Endothelial cell of hepatic sinusoid (primary cell): ENCODE results near the gene RNASE2.
"Not testable (repeated sequence)": the region's sequence is repeated elsewhere in the genome, so short reads cannot be mapped to it uniquely, and the experiment has no call there.

Experiments
- in situ Hi-C: cut with HindIII; loops from 2 replicates; pipeline ENCODE4 v1.10.0; 2017; ENCODE audit warnings: low sequenced_read_pairs

Gene RNASE2

DNA sequence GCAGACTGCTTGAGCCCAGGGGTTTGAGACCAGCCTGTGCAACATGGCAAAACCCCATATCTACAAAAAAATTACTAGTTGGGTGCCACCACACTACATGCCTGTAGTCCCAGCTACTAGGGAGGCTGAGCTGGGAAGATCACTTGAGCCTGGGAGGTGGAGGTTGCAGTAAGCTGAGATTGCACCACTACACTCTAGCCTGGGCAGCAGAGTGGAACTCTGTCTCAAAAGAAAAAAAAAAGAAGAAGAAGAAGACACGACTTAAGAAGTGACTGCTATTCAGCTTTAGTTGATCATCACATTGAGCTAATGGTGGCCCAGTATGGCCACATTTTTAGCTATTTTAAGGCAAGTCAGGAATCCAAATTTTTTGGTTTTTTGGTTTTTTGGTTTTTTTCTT is 25.6 kb downstream of the RNASE2 start:
- in situ Hi-C loops = no loop called here

GRCh38 chr14:20982646-20983369 is 27.5 kb downstream of the RNASE2 start:
- in situ Hi-C loops = no loop called here

DNA sequence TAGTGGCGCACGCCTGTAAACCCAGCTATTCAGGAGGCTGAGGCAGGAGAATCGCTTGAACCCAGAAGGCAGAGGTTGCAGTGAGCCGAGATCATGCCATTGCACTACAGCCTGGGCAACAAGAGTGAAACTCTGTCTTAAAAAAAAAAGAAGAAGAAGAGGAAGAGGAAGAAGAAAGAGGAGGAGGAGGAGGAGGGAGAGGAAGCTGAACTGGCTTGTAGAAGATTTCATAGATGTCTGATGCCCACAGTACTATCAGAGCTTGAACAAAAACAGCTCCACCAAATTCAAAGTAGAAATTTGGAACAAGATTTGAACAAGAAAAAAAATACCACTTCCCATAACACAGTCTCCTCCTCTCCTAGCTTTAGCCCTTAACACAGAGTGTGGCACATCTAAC is 30.4 kb downstream of the RNASE2 start:
- in situ Hi-C loops = not testable (repeated sequence)

GRCh38 chr14:20986811-20987210 is 31.5 kb downstream of the RNASE2 start:
- in situ Hi-C loops = no loop called here

GRCh38 chr14:20988717-20989470 is 33.6 kb downstream of the RNASE2 start:
- in situ Hi-C loops = no loop called here

DNA sequence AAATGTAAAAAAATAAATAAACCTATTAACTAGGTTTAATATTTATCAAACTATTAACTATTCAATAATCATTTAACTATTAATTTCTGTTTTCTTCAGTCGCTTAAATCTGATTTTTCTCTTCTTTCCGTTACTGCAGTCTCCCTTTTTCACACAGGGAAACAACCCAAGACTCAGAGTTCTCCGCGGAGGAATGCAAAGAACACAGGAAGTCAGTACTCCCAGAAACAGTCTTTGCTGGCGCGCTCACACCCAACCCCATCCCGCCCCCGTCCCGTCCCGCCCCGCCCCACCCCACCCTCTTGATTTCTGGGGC is 34.1 kb downstream of the RNASE2 start:
- in situ Hi-C loops = no loop called here

GRCh38 chr14:20989787-20990600 is 34.7 kb downstream of the RNASE2 start, which contains the start of gene METTL17:
Gene METTL17, plus strand, starts transcription at chr14:20989980. Its CDS starts 23 bp downstream, at chr14:20990003.
- in situ Hi-C loops = no loop called here

- in situ Hi-C loops = no loop called here
These were observed 41.2 kb downstream of the RNASE2 start for GRCh38 chr14:20996521-20996920.

DNA sequence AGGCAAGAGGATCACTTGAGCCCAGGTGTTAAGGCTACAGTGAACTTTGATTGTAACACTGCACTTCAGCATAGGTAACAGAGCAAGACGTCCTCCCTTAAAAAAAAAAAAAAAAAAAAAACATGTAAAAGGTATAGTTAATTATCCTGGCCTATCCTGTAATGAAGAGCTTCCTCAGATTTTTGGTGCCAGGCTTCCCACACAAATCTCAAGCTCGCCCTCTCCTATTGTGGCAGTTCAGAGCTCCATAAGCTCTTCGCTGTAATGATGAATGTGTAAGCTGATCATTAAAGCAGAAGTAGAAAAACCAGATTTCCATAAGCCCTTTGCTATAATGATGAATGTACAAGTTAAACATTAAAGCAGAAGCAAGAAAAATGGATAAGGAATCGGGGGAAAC is 41.8 kb downstream of the RNASE2 start:
- in situ Hi-C loops = no loop called here

DNA sequence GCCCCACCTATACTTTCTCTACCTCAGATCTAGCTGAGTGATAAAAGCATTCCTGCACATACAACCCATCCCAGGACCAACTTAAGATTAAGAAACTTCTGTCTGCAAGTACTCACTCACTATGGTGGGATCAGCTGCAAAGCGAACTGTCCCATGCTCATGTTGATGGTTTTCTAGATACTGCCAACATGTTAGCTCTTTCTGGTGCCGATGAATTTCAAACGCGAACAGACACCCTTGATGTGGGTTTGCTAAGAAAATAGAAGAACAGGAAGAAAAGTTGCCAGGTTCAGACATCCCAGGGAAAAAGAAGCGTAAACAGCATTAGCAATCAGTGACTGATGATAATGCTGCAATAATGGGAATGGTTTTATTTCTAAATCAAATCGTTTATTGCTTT is 42.3 kb downstream of the RNASE2 start:
- in situ Hi-C loops = no loop called here

DNA sequence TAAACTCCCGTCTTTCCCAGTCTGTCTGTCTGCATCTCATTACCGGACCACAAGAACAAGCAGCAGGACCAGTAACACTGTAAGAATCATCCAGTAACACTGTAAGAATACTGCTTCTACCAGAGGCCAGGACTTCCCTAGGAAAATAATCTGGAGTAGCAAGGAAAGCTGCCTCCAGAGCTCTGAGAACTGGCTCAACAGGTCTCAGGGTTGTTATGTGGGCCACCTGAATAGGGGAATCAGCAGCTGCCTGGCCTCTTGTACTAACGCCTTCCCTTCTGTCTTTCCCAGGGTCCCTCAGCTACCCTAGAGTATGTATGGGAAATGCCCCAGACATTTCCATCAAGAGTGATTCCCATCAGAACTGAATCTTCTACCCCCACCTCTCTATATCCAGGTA is 42.9 kb downstream of the RNASE2 start:
- in situ Hi-C loops = no loop called here

GRCh38 chr14:20998674-20999366 is 43.5 kb downstream of the RNASE2 start, which contains the start of gene SLC39A2:
Gene SLC39A2, plus strand, starts transcription at chr14:20999293. Its CDS starts 154 bp downstream, at chr14:20999447.
- in situ Hi-C loops = no loop called here

- in situ Hi-C loops = no loop called here
These were observed 44.3 kb downstream of the RNASE2 start for GRCh38 chr14:20999591-20999990.

DNA sequence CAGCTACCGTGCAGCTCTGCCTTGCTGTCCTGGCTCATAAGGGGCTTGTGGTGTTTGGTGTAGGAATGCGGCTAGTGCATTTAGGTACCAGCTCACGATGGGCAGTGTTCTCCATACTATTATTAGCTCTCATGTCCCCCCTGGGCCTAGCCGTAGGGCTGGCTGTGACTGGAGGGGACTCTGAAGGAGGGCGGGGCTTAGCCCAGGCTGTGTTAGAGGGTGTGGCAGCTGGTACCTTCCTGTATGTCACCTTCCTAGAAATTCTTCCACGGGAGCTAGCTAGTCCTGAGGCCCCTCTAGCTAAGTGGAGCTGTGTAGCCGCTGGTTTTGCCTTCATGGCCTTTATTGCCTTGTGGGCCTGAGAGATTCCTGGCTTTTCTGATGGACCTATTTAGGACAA is 45.9 kb downstream of the RNASE2 start:
- in situ Hi-C loops = no loop called here

- in situ Hi-C loops = no loop called here
These were observed 48.6 kb downstream of the RNASE2 start for GRCh38 chr14:21003788-21004346.
